ENCODE data around the gene DNAH6.

DNAH6 gene

GRCh38 chr2:84631047-84631446 is 114.7 kb downstream of the DNAH6 start:
- DNase-seq = peak; percentile 10

- DNase-seq = no peak
These were observed 115.7 kb downstream of the DNAH6 start for GRCh38 chr2:84631985-84632384.

DNA sequence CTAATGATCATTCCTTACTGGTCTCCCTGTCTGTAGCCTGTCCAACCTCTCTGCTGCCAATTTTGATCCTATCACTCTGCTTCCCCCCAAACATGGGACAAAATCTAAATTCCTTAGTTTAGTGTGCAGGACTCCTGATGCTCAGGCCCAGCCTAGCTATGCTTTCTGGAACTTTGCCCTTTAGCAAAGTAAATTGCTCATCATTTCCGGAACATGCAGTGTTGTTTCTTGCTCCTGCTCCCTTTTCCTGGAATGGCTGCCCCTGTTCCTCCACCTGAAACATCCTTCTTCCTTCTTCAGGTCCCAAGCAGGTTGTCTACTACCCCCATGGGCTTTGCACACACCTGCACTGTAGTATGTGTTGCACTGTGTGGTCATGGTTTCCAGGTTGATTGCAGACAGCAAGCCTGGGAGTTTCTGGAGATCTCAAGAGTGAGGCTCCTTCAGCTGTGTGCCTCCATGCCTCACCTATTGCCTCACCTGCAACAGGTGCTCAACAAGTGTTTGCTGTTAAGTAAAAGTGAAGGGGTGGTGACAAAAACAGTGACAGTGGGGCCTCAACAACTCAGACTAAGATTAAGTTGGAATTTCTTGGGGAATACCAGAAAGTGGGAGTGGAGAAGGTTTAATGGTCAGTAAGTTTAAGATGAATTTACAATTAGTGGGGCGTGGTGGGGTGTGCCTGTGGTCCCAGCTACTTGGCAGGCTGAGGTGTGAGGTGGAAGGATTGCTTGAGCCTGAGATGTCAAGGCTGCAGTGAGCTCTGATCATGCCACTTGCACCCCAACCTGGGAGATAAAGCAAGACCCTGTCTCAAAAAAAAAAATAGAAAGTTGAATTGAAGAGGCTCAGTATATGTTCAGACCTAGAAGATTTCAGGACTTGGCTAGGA is 120.0 kb downstream of the DNAH6 start:
- no peak for DNase-seq

- no peak for DNase-seq
These were observed 123.5 kb downstream of the DNAH6 start for GRCh38 chr2:84639751-84640150.

GRCh38 chr2:84640411-84640810 is 124.1 kb downstream of the DNAH6 start:
- DNase-seq = no peak

DNA sequence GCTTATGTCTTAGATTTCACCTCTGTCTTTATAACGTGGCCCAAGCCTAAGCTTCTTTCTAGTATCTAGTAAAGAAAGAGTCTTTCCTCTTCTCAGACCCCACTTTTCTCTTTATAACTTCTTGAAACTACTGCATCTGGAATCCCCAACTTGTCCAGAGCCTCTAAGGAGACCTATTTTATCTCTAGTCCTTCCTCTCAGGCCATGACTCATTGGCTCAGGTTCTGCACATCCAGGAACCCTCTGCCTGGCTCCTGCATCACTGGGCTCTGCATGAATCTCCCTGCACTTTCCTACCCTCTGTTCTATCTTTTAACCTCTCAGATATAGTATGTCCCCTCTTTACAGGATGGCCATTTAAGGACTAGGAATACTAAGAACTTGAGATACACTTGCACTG is 124.7 kb downstream of the DNAH6 start:
- no peak for DNase-seq

DNA sequence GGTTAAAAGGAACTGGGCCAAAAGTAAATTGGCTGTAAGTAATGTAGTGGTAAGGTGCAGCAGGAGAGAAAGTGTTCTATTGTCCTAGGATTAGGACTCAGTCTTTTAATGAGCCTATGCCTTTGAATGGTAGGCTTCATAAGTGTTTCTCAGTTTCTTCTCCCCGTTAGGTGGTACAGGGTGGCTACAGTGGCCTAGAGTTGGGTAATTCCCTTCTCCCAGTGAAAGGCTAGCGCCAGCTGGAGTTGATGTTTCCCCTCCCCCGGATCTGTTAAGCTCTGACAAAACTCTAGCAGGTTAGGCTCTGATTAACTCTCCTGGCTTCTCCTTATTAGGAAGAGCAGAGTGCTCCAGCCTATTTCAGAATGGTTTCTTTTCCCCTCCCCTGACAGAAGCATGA is 127.7 kb downstream of the DNAH6 start:
- no peak for DNase-seq

DNA sequence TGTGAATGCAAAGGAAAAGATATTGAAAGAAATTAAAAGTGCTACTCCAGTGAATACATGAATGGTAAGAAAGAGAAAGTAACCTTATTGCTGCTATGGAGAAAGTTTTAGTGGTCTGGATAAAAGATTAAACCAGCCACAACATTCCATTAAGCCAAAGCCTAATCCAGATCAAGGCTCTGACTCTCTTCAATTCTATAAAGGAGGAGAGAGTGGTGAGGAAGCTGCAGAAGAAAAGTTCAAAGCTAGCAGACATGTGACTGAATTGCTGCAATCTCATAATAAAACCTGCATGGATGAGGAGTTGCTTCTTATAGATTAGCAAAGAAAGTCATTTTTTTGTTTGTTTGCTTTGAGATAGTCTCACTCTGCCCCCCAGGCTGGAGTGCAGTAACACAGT is 130.2 kb downstream of the DNAH6 start:
- DNase-seq = no peak

DNA sequence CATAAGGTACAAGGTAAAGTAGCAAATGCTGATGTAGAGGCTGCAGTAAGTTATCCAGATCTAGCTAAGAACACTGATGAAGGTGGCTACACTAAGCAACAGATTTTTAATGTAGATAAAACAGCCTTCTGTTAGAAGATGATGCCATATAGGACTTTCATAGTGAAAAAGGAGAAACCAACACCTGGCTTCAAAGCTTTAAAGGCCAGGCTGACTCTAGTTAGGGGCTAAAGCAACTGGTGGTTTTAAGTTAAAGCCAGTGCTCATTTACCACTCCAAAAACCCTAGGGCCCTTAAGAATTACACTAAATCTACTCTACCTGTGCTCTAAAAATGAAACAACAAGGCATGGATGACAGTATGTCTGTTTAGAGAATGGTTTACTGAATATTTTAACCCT is 131.0 kb downstream of the DNAH6 start:
- DNase-seq = no peak

GRCh38 chr2:84649058-84649457 is 132.8 kb downstream of the DNAH6 start:
- DNase-seq = no peak

GRCh38 chr2:84649487-84650142 is 133.3 kb downstream of the DNAH6 start:
- no peak for DNase-seq

- no peak for DNase-seq
These were observed 136.1 kb downstream of the DNAH6 start for GRCh38 chr2:84652431-84652830.

- DNase-seq = no peak
These were observed 137.0 kb downstream of the DNAH6 start for GRCh38 chr2:84653302-84653701.

DNA sequence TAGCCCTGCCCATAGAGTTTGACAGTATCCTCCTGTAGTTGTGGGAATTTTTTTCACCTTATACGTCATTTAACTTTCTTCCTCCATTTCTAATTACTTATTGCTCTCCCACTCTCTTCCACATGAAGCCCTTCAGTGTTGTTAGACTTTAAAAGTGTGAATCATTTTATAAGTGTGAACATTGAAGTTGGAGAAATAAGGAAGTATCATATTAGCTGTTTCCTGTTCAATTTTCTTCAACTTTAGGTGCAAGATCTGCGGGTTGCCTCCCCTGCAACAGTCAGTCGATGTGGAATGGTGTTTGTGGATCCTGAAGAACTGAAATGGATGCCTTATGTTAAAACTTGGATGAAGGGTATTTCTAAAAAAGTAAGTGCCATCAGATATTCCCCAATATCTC is 138.1 kb downstream of the DNAH6 start:
- DNase-seq = no peak

DNA sequence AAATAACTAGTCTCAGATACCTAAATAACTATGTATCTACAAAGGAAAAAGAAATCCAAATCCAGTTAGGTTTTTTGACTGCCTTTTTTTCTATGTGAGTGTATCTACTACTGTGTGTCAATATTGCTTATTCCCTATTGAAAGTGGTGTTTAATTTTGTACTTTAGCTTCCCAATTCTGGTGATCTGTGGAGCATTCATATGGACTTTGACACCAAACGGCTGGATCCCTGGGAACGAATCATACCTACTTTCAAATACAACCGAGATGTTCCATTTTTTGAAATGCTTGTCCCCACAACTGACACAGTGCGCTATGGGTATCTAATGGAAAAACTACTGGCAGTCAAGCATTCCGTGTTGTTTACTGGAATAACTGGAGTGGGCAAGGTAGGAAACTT is 152.8 kb downstream of the DNAH6 start:
- DNase-seq = no peak

- no peak for DNase-seq
These were observed 157.8 kb downstream of the DNAH6 start for GRCh38 chr2:84674099-84674498.

DNA sequence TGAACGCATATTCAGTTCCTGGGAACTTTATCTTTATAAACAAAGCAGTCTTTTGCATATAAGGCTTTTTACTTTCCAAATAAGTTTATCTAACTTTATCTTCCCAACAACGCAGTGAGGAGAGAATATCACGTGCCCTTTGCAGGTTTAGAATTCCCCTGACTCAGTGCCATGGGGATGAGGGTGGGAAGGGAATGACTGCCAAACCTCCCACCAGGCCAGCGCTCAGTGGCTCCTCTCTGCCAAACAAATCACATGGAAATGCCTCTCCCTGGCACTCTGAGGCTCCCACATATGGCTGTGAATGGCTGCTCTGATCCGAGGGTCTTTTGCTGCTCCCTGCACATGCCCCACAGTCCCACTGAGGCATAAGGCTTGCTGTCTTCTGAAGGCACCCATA is 158.3 kb downstream of the DNAH6 start:
- DNase-seq = no peak

DNA sequence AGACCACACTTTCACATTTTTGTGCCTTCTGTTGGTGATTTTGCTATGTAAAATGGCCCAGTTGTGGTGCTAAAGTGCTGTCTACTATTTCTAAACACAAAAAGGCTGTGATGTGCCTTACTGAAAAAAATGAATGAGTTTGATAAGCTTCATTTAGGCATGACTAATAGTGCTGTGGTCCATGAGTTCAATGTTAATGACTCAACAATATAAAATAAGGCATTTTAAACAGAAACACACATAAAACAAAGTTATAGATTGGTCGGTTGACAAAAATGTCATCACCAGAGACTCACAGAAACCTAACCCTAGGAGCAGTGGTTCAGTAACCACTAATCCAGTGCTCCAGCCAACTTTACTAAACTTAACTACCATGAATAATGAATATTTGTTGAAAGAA is 160.0 kb downstream of the DNAH6 start:
- DNase-seq = no peak

- DNase-seq = no peak
These were observed 161.9 kb downstream of the DNAH6 start for GRCh38 chr2:84678214-84678613.

DNA sequence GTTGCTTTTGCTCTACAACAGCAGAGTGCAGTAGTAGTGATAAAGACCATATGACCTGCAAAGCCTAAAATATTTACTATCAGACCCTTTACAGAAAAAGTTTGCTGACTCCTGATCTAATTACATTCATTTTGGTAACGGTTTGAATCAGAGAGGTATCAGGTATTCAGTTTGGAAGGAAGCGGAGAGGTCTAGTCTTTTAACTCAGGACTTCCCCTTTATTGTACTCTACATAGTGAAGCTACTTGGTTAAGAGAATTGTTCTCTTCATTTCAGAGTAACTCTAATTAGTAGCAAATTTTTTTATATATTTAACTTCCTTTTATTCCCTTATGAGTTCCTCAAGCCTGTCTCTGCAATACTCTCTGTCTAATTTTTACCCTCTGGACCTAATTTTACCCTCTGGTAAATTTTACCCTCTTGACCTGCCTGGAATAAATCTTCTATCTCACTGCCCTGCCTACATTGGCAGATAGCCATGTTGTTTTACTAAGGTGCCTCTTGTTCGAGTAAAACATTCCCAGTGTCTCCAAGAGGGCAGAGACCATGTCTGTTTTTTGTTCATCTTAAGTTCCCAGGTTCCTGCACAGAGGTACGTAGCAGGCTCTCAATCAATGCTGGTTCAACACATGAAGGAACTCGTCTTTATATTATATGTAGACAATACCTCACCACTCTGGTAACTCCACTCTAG is 170.6 kb downstream of the DNAH6 start:
- DNase-seq = no peak

GRCh38 chr2:84687498-84688149 is 171.3 kb downstream of the DNAH6 start:
- DNase-seq = no peak

DNA sequence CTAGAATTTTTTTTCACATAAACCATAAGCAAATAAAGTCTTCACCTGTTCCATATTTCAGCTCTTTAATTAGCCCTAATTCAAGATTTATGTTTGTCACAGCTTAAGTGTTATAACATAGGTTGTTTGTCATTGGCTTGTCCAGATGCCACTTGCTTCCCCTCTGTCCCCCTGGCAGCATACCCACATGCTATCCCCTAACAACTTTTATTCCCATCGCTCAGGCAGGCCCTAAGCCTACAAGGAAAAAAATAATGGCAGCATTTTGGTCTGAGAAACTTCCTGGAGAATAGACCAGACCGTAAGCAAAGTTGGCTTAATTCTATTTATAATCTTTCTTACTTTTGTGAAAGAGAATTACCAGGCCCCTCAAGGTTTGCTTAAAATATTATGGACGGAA is 173.9 kb downstream of the DNAH6 start:
- DNase-seq = no peak

DNA sequence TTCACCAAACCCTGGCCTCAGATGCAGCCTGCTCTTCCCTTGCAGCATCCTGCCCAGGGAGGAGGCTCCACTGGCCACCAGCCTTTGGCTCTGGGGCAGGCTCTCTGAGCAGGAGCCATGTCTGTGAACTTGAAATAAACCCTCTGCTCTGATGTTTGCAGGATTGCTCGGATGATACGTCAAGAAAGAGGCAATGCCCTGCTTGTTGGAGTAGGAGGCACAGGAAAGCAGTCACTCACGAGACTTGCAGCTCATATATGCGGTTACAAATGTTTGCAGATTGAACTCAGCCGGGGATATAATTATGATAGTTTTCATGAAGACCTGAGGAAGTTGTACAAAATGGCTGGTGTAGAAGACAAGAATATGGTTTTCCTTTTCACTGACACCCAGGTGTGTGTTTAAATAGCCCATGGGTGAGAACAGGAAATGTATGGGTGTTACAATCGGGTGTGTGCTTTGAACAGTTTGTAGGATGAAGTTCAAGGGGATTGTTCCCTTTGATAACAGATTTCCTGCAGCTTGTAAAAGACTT is 177.9 kb downstream of the DNAH6 start:
- DNase-seq = no peak

All from RPMI8226 (cell line).